Measurements from ENCODE around the gene MATN1. TPM values are rescaled to one million over a fixed set of nuclear protein-coding genes. Genes with fewer than 3 reads are reported as not detected.
"Not testable (repeated sequence)": the region's sequence is repeated elsewhere in the genome, so short reads cannot be mapped to it uniquely, and the experiment has no call there.

MATN1 gene
- total RNA-seq, 1 experiment from 2014 or later: 0.47 TPM

- H3K9me3 Mint-ChIP-seq (ENCODE audit: unreplicated experiment): no peaks in the 10 kb centered on the region
- no TSS peak for BruUV-seq (replicated peaks)
- DNase-seq (ENCODE audit: unreplicated experiment): no peak
- no peak for TF ChIP-seq CTCF (IDR thresholded peaks at IDR 0.05; ENCODE audit: unreplicated experiment)
- intact Hi-C loops (cut with micrococcal nuclease): no loop called here
- no peak overlapping the region for H3K4me3 Mint-ChIP-seq (ENCODE audit: unreplicated experiment)
- CTCF ChIA-PET: interaction anchor here (0.6 to 0.9 kb wide), 2 partner anchors 17 to 383 kb away, joined by 3 to 5 read pairs; no protein-coding TSS in a partner anchor
- H3K36me3 Mint-ChIP-seq (ENCODE audit: insufficient read depth, unreplicated experiment): no peaks in the 10 kb centered on the region
- no peak overlapping the region for H3K27ac Mint-ChIP-seq (ENCODE audit: low read depth, unreplicated experiment)
- POLR2A ChIA-PET: interaction anchor here (1.3 kb wide), 1 partner anchor 14 kb away, joined by 3 read pairs; no protein-coding TSS in a partner anchor
- H3K27me3 Mint-ChIP-seq (ENCODE audit: insufficient read depth, unreplicated experiment): no peaks in the 10 kb centered on the region
- peaks cover 13% of the 10 kb centered on the region for H3K4me1 Mint-ChIP-seq (ENCODE audit: insufficient read depth, unreplicated experiment)
Observed at GRCh38 chr1:30691480-30691879, 31.9 kb downstream of the MATN1 start.

GRCh38 chr1:30689901-30690645 lies 33.3 kb downstream of the MATN1 start:
- Mint-ChIP-seq H3K4me1 (ENCODE audit: insufficient read depth, unreplicated experiment) (peaks cover 13% of the 10 kb centered on the region), H3K4me3 (ENCODE audit: unreplicated experiment) (no peak overlapping the region), H3K27me3 (ENCODE audit: insufficient read depth, unreplicated experiment) (no peaks in the 10 kb centered on the region), H3K36me3 (ENCODE audit: insufficient read depth, unreplicated experiment) (no peaks in the 10 kb centered on the region), H3K9me3 (ENCODE audit: unreplicated experiment) (no peaks in the 10 kb centered on the region), H3K27ac (ENCODE audit: low read depth, unreplicated experiment) (no peak overlapping the region)
- ChIA-PET CTCF (interaction anchor here (0.7 to 1.4 kb wide), 2 partner anchors 17 to 19 kb away, joined by 3 read pairs; no protein-coding TSS in a partner anchor), POLR2A (no interaction called here)
- no peak for TF ChIP-seq CTCF (IDR thresholded peaks at IDR 0.05; ENCODE audit: unreplicated experiment)
- intact Hi-C loops (cut with micrococcal nuclease): no loop called here
- no peak for DNase-seq (ENCODE audit: unreplicated experiment)
- BruUV-seq (replicated peaks): no TSS peak

- no peak for TF ChIP-seq CTCF (IDR thresholded peaks at IDR 0.05; ENCODE audit: unreplicated experiment)
- Mint-ChIP-seq H3K9me3 (ENCODE audit: unreplicated experiment) (no peaks in the 10 kb centered on the region), H3K4me1 (ENCODE audit: insufficient read depth, unreplicated experiment) (peaks cover 13% of the 10 kb centered on the region), H3K27ac (ENCODE audit: low read depth, unreplicated experiment) (no peak overlapping the region), H3K27me3 (ENCODE audit: insufficient read depth, unreplicated experiment) (no peaks in the 10 kb centered on the region), H3K4me3 (ENCODE audit: unreplicated experiment) (no peak overlapping the region), H3K36me3 (ENCODE audit: insufficient read depth, unreplicated experiment) (no peaks in the 10 kb centered on the region)
- intact Hi-C loops (cut with micrococcal nuclease): no loop called here
- no peak for DNase-seq (ENCODE audit: unreplicated experiment)
- BruUV-seq (replicated peaks): no TSS peak
- ChIA-PET POLR2A (no interaction called here), CTCF (interaction anchor here (1.4 kb wide), 1 partner anchor 18 kb away, joined by 3 read pairs; no protein-coding TSS in a partner anchor)
Observed at GRCh38 chr1:30688920-30689794, 34.2 kb downstream of the MATN1 start.

- CTCF ChIA-PET; H3K4me3 Mint-ChIP-seq (ENCODE audit: unreplicated experiment); intact Hi-C loops (cut with micrococcal nuclease); H3K27me3 Mint-ChIP-seq (ENCODE audit: insufficient read depth, unreplicated experiment); POLR2A ChIA-PET; H3K36me3 Mint-ChIP-seq (ENCODE audit: insufficient read depth, unreplicated experiment); DNase-seq (ENCODE audit: unreplicated experiment); BruUV-seq (replicated peaks); H3K9me3 Mint-ChIP-seq (ENCODE audit: unreplicated experiment); H3K27ac Mint-ChIP-seq (ENCODE audit: low read depth, unreplicated experiment): not testable (repeated sequence)
- peaks cover 13% of the 10 kb centered on the region for H3K4me1 Mint-ChIP-seq (ENCODE audit: insufficient read depth, unreplicated experiment)
Observed at GRCh38 chr1:30688516-30688915, 34.9 kb downstream of the MATN1 start.
